Measurements from ENCODE around the gene SPPL2B.

- TF ChIP-seq, protein P1, sequence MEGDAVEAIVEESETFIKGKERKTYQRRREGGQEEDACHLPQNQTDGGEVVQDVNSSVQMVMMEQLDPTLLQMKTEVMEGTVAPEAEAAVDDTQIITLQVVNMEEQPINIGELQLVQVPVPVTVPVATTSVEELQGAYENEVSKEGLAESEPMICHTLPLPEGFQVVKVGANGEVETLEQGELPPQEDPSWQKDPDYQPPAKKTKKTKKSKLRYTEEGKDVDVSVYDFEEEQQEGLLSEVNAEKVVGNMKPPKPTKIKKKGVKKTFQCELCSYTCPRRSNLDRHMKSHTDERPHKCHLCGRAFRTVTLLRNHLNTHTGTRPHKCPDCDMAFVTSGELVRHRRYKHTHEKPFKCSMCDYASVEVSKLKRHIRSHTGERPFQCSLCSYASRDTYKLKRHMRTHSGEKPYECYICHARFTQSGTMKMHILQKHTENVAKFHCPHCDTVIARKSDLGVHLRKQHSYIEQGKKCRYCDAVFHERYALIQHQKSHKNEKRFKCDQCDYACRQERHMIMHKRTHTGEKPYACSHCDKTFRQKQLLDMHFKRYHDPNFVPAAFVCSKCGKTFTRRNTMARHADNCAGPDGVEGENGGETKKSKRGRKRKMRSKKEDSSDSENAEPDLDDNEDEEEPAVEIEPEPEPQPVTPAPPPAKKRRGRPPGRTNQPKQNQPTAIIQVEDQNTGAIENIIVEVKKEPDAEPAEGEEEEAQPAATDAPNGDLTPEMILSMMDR (IDR thresholded peaks at IDR 0.05), result no peak
- TF ChIP-seq POLR2AphosphoS5 (IDR thresholded peaks at IDR 0.05; ENCODE audit: low read depth, low read length), result no peak
Measured at GRCh38 chr19:2325281-2326046, 3.0 kb upstream of the SPPL2B start.

Measured in Panc1 (cell line).